Heart right ventricle (tissue), 16 donors: ENCODE data around the gene PGAM2. TPM values are rescaled to one million over a fixed set of nuclear protein-coding genes. Genes with fewer than 3 reads are reported as not detected.

Source experiments
- ATAC-seq, 8 donors: fragments of 200-7000 bp; cut with Tn5 transposase; one replicate each; pipeline ENCODE4 v1.9.1; 2020; ENCODE audit warnings: mild to moderate bottlenecking in 8 of 8, moderate library complexity in 8 of 8, moderate number of reproducible peaks in 1 of 8
- DNase-seq, 2 donors: peaks; one replicate each; pipeline ENCODE4 v3.0.0-alpha.2; 2020
- H3K27ac ChIP-seq, 10 donors: fragments of 200-600 bp; sonication (generic) in 2 of 10; one replicate each; pipeline versions ENCODE4 v1.5.0 to v1.8.0; 2020 to 2022; ENCODE audit warnings: mild to moderate bottlenecking in 3 of 10
- H3K27me3 ChIP-seq, 7 donors: fragments of 200-600 bp; one replicate each; pipeline ENCODE4 v1.8.0; 2021 to 2022; ENCODE audit warnings: mild to moderate bottlenecking in 2 of 7
- H3K36me3 ChIP-seq, 9 donors: fragments of 200-600 bp; sonication (generic) in 1 of 9; one replicate each; pipeline versions ENCODE4 v1.5.0 to v1.8.0; 2020 to 2022; ENCODE audit warnings: mild to moderate bottlenecking in 2 of 9
- H3K4me1 ChIP-seq, 9 donors: fragments of 200-600 bp; sonication (generic) in 1 of 9; one replicate each; pipeline versions ENCODE4 v1.5.0 to v1.8.0; 2020 to 2022; ENCODE audit warnings: mild to moderate bottlenecking in 4 of 9
- H3K4me3 ChIP-seq, 10 donors: fragments of 200-600 bp; sonication (generic) in 2 of 10; one replicate each; pipeline versions ENCODE4 v1.5.0 to v1.8.0; 2020 to 2022; ENCODE audit warnings: mild to moderate bottlenecking in 7 of 10, moderate library complexity in 2 of 10
- H3K9me3 ChIP-seq, 11 donors: fragments of 200-600 bp in 10 of 11; sonication (generic) in 2 of 11; one replicate each; pipeline versions ENCODE4 v1.5.0 to v1.8.0; 2013 to 2022; ENCODE audit warnings: mild to moderate bottlenecking in 2 of 11, control low read depth in 1 of 11, moderate library complexity in 1 of 11
- CTCF ChIP-seq, 9 donors: fragments of 200-600 bp; sonication (generic) in 2 of 9; IDR thresholded peaks; one replicate each; pipeline versions ENCODE4 v1.5.0 to v1.8.0; 2021 to 2022; ENCODE audit warnings: antibody characterized with exemption in 9 of 9, mild to moderate bottlenecking in 5 of 9, moderate library complexity in 1 of 9
- WGBS, 2 donors: extraction: QIAGEN DNeasy Blood & Tissue Kit; methylation state at CpG; one replicate each; pipeline ENCODE4 v1.1.7; 2013; ENCODE audit warnings: inconsistent platforms in 1 of 2; 5-methylcytosine and 5-hydroxymethylcytosine counted together
- intact Hi-C, 10 donors: fragments of 100-400 bp; cut with DNase I; formaldehyde crosslinking; loops; one replicate each; pipeline versions ENCODE4 v1.11.1 to v1.14.2; 2022
- polyA plus RNA-seq, 2 donors: library from polyadenylated mRNA; stranded (reverse); fragments of 200-250 nt; gene quantifications; one replicate each; pipeline ENCODE4 v1.2.3, GENCODE V29; 2013
- total RNA-seq, 10 donors: library from RNA; stranded (reverse); fragmentation: NEBNext Ultra II Directional in 3 of 10; extraction: Animal tissue kit (Norgen Biotek cat#: 25700) in 3 of 10; gene quantifications; one replicate each; pipeline versions ENCODE4 v1.2.1 to v1.2.4, GENCODE V29; 2021 to 2023
- donor health status: Arrhythmogenic right ventricular cardiomyopathy.
- donor health status: ischemic (EF 13 %, LVEDD 7.1; RV severe dilation, severe dysfunction).
- donor health status: healthy with polysubstance abuse.
- donor health status: DM: no; HTN: yes; CAD: no.
- donor health status: DM: no; HTN: no; CAD: no.
- donor health status: ischemic (EF 25% LVEDD 6.9; RV normal size, moderate dysfunction).
- donor health status: ischemic (EF 25% LVEDD 5.7; RV mildly dilated, moderate dysfunction).
- donor health status: healthy.
- donor health status: DM: yes; HTN: yes; CAD: no.
- donor health status: Ischemic cardiomyopathy.
- donor health status: ischemic (EF 35%, LVEDD 5.7; RV mildly dilated, moderate dysfunction).
- donor health status: nonischemic (EF 11% LVEDD 7.7; RV severe dilation, severe dysfunction).
- donor health status: DM: yes; HTN: yes; CAD: no.
- donor health status: PGD.
- donor health status: ischemic (EF 29% LVEDD 5.4; RV normal size, mild dysfunction).
- donor health status: nonischemic (EF 23%, LVEDD 6.1; RV moderate dilation, normal function).

Gene PGAM2
- total and polyA plus RNA-seq, 12 donors = 367 to 2,327 (median 557) TPM

GRCh38 chr7:44100458-44101302 lies 35.3 kb upstream of the PGAM2 start:
- 52 to 67% methylated on average over 10 of the region's 10 CpGs for WGBS, 2 donors
- Histone ChIP-seq H3K9me3 (no peaks in the 10 kb centered on the region), H3K27ac (peak overlapping the region in 9 of 10 donors; percentile 54 to 91 (median 74)), H3K4me3 (no peak overlapping the region), H3K4me1 (peaks cover 3 to 62% (median 18%) of the 10 kb centered on the region in 9 donors), H3K36me3 (no peaks in the 10 kb centered on the region), H3K27me3 (peaks cover 0 to 23% (median 0%) of the 10 kb centered on the region in 7 donors)
- DNase-seq = no peak
- intact Hi-C loops = no loop called here
- peak in 4 of 8 donors; percentile 10 to 20 (median 14) for ATAC-seq
- TF ChIP-seq CTCF (IDR thresholded peaks at IDR 0.05) = no peak

- Histone ChIP-seq H3K27me3 (peaks cover 0 to 13% (median 0%) of the 10 kb centered on the region in 7 donors), H3K9me3 (no peaks in the 10 kb centered on the region), H3K4me3 (no peak overlapping the region), H3K4me1 (peaks cover 3 to 62% (median 14%) of the 10 kb centered on the region in 9 donors), H3K27ac (peak overlapping the region in 4 of 10 donors; percentile 70 to 91 (median 88)), H3K36me3 (no peaks in the 10 kb centered on the region)
- 33 to 42% methylated on average over 4 of the region's 4 CpGs for WGBS, 2 donors
- no peak for TF ChIP-seq CTCF (IDR thresholded peaks at IDR 0.05)
- DNase-seq (no peak), ATAC-seq (no peak)
- intact Hi-C loops = no loop called here
Observed at GRCh38 chr7:44099669-44100068, 34.3 kb upstream of the PGAM2 start.

GRCh38 chr7:44098092-44099068 lies 33.0 kb upstream of the PGAM2 start:
- no peak overlapping the region for H3K27ac ChIP-seq
- H3K4me3 ChIP-seq = no peak overlapping the region
- H3K4me1 ChIP-seq = peaks cover 3 to 63% (median 10%) of the 10 kb centered on the region in 9 donors
- intact Hi-C loops = no loop called here
- peaks cover 0 to 2% (median 0%) of the 10 kb centered on the region in 7 donors for H3K27me3 ChIP-seq
- WGBS, 2 donors = 89 to 94% methylated on average over 6 of the region's 6 CpGs
- DNase-seq (no peak), ATAC-seq (no peak)
- no peaks in the 10 kb centered on the region for H3K36me3 ChIP-seq
- H3K9me3 ChIP-seq = no peaks in the 10 kb centered on the region
- no peak for TF ChIP-seq CTCF (IDR thresholded peaks at IDR 0.05)
